BLaER1 (cell line): ENCODE results near the gene RGMB.

ENCODE experiments used
- H3K27ac ChIP-seq: shearing (Covaris generic); formaldehyde crosslinking; 2 replicates; pipeline ENCODE4 v1.8.1; 2022
- H3K27me3 ChIP-seq: shearing (Covaris generic); formaldehyde crosslinking; 2 replicates; pipeline ENCODE4 v1.8.1; 2022
- H3K36me3 ChIP-seq: shearing (Covaris generic); formaldehyde crosslinking; 2 replicates; pipeline ENCODE4 v1.8.1; 2022
- H3K4me1 ChIP-seq: shearing (Covaris generic); formaldehyde crosslinking; 2 replicates; pipeline ENCODE4 v1.8.1; 2022
- H3K4me2 ChIP-seq: shearing (Covaris generic); formaldehyde crosslinking; 2 replicates; pipeline ENCODE4 v1.8.1; 2022
- H3K4me3 ChIP-seq: shearing (Covaris generic); formaldehyde crosslinking; 2 replicates; pipeline ENCODE4 v1.8.1; 2022
- H3K9ac ChIP-seq: shearing (Covaris generic); formaldehyde crosslinking; 2 replicates; pipeline ENCODE4 v1.8.1; 2022
- H3K9me3 ChIP-seq: shearing (Covaris generic); formaldehyde crosslinking; 2 replicates; pipeline ENCODE4 v1.8.1; 2022
- H4K20me1 ChIP-seq: shearing (Covaris generic); formaldehyde crosslinking; 2 replicates; pipeline ENCODE4 v1.8.1; 2022
- Cebpa-rat ChIP-seq: shearing (Covaris generic); IDR thresholded peaks from 2 replicates; pipeline ENCODE4 v1.8.1; 2022

The RGMB gene

DNA sequence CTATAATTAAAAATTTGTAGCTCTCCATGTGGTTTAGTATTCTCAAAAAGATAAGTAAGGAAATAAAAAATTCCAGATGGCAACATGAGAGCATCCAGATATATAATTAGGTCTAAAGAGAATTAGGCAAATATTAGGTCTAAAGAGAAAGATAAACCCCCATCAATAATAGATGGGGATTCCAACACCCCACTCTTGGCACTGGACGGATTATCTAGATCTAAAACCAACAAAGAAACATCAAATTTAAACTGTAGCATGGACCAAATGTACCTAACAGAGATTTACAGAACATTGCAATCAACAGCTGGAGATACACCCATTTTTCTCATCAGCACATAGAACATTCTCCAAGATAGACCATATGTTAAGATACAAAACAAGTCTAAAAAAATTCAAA lies 31.6 kb downstream of the RGMB start:
- peaks cover 27% of the 10 kb centered on the region for H3K9me3 ChIP-seq
- H3K9ac ChIP-seq, result no peak overlapping the region
- no peak overlapping the region for H3K27ac ChIP-seq
- H4K20me1 ChIP-seq, result no peaks in the 10 kb centered on the region
- H3K27me3 ChIP-seq, result no peaks in the 10 kb centered on the region
- peaks cover 6% of the 10 kb centered on the region; the same call in 1 of the 2 replicates for H3K4me1 ChIP-seq
- no peaks in the 10 kb centered on the region for H3K36me3 ChIP-seq
- TF ChIP-seq Cebpa-rat, result no peak
- H3K4me3 ChIP-seq, result no peak overlapping the region
- no peak overlapping the region for H3K4me2 ChIP-seq

GRCh38 chr5:98807806-98808205 lies 34.3 kb downstream of the RGMB start:
- TF ChIP-seq Cebpa-rat, result no peak
- H3K27ac ChIP-seq, result no peak overlapping the region
- H3K4me3 ChIP-seq, result no peak overlapping the region
- H3K9ac ChIP-seq, result no peak overlapping the region
- H4K20me1 ChIP-seq, result no peaks in the 10 kb centered on the region
- no peaks in the 10 kb centered on the region for H3K36me3 ChIP-seq
- no peaks in the 10 kb centered on the region for H3K27me3 ChIP-seq
- peaks cover 27% of the 10 kb centered on the region for H3K9me3 ChIP-seq
- peaks cover 6% of the 10 kb centered on the region; the same call in 1 of the 2 replicates for H3K4me1 ChIP-seq
- H3K4me2 ChIP-seq, result no peak overlapping the region

DNA sequence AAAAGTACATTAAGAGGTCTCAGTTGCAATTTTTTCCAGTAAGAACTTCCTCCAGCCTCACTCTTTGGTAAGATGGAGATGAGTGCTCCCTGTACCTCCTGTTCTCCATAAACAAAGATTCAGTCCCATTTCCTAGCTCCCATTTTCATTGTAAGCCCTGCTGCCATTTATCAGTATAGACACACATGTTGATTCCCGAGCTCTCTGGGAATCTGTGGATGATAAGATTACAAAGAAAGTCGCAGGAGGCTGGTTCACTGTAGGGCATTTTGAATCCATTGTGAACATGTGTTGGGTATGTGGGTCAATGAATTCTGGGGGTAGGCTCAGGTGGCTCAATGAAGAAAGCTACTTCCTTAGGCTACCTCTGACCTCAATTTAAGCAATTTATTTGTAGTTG lies 36.7 kb downstream of the RGMB start:
- peaks cover 25% of the 10 kb centered on the region for H3K9me3 ChIP-seq
- no peak overlapping the region for H3K27ac ChIP-seq
- H3K4me3 ChIP-seq, result no peak overlapping the region
- no peaks in the 10 kb centered on the region for H4K20me1 ChIP-seq
- no peak overlapping the region for H3K9ac ChIP-seq
- peaks cover 7% of the 10 kb centered on the region for H3K4me1 ChIP-seq
- no peaks in the 10 kb centered on the region for H3K36me3 ChIP-seq
- no peak for TF ChIP-seq Cebpa-rat
- no peak overlapping the region for H3K4me2 ChIP-seq
- H3K27me3 ChIP-seq, result no peaks in the 10 kb centered on the region

GRCh38 chr5:98813755-98814154 lies 40.3 kb downstream of the RGMB start:
- no peak overlapping the region for H3K4me2 ChIP-seq
- no peak for TF ChIP-seq Cebpa-rat
- H3K9ac ChIP-seq, result no peak overlapping the region

DNA sequence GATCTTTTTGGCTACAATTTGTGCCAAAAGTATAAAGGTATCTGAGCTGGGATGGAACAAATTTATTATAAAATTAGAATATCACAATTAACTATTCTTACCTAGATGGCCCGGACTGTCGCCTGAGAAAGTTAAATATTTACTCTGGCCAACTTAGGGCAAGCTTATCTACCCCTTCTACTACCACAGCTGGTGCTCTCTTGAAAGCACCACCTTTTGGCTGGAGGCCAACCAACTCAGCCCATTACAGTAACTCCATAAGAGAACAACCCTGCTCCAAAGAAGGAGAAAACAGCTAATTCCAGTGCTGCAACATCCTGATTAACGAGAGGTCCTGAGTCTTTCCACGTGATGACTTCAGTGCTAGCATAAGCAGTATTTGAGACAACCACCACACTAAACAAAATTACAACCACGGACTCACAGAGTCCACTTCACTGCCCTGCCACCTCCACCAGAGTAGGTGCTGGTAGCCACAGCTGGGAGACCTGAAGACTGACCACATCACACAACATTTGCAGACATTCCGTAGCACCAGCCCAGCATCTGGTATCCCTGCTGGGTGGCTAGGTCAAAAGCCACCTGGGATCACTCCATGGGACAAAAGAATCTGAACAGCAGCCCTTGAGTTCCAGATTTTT lies 43.2 kb downstream of the RGMB start:
- no peak for TF ChIP-seq Cebpa-rat

More at GRCh38 chr5:98813755-98814154, 40.3 kb downstream of the RGMB start:
- no peaks in the 10 kb centered on the region for H4K20me1 ChIP-seq
- no peaks in the 10 kb centered on the region for H3K36me3 ChIP-seq
- no peak overlapping the region for H3K4me3 ChIP-seq
- no peaks in the 10 kb centered on the region for H3K9me3 ChIP-seq
- no peaks in the 10 kb centered on the region for H3K27me3 ChIP-seq
- H3K27ac ChIP-seq, result no peak overlapping the region
- H3K4me1 ChIP-seq, result peaks cover 7% of the 10 kb centered on the region

GRCh38 chr5:98825582-98826375 lies 52.3 kb downstream of the RGMB start:
- Histone ChIP-seq H3K4me2 (no peak overlapping the region), H3K9me3 (peaks cover 13% of the 10 kb centered on the region), H4K20me1 (no peaks in the 10 kb centered on the region), H3K4me1 (no peaks in the 10 kb centered on the region), H3K4me3 (no peak overlapping the region), H3K27ac (no peak overlapping the region), H3K9ac (no peak overlapping the region), H3K36me3 (no peaks in the 10 kb centered on the region), H3K27me3 (no peaks in the 10 kb centered on the region)
- no peak for TF ChIP-seq Cebpa-rat

More for the DNA sequence above, 43.2 kb downstream of the RGMB start:
- Histone ChIP-seq H3K36me3 (no peaks in the 10 kb centered on the region), H3K4me2 (no peak overlapping the region), H3K9ac (no peak overlapping the region), H3K9me3 (peaks cover 11% of the 10 kb centered on the region), H3K4me1 (peaks cover 7% of the 10 kb centered on the region), H3K27ac (no peak overlapping the region), H3K27me3 (no peaks in the 10 kb centered on the region), H4K20me1 (no peaks in the 10 kb centered on the region), H3K4me3 (no peak overlapping the region)

GRCh38 chr5:98827161-98827560 lies 53.7 kb downstream of the RGMB start:
- no peaks in the 10 kb centered on the region for H3K36me3 ChIP-seq
- H3K9me3 ChIP-seq, result peaks cover 6% of the 10 kb centered on the region; the same call in 1 of the 2 replicates
- H3K9ac ChIP-seq, result no peak overlapping the region
- H3K27ac ChIP-seq, result no peak overlapping the region
- H3K27me3 ChIP-seq, result no peaks in the 10 kb centered on the region
- H3K4me3 ChIP-seq, result no peak overlapping the region
- no peak for TF ChIP-seq Cebpa-rat
- no peaks in the 10 kb centered on the region for H4K20me1 ChIP-seq
- H3K4me1 ChIP-seq, result no peaks in the 10 kb centered on the region
- no peak overlapping the region for H3K4me2 ChIP-seq

DNA sequence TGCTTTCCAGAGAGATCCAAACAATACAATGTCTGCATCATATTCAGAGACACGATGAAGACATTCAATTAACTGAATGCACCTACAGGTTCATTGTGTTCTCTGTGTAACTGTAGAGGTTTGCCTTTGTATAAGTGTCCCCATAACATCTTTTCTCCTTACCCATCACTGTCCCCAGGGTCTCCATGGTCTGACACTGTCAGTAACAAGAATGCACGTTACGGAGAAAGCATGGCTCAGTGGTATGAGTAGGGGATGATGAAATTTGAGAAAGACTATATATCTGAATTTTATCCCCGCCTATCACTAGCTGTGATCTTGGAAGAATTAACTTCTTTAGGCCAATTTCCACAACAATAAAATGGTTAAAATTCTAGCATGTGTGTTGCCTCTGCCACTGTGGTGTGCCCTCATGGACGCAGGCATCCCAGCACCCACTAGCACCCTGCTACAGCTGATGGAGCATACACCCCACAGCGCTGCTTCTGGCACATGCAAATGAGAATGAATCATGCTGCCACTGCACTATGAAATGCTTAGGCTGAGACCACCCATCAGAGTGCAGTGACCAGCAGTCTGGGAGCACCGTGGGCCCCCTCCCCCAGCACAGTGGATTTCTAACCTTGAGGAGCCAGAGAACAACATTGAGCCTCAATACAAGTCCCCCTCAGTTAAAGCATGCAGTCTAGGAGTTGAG lies 54.3 kb downstream of the RGMB start:
- Histone ChIP-seq H4K20me1 (no peaks in the 10 kb centered on the region), H3K4me3 (no peak overlapping the region), H3K36me3 (no peaks in the 10 kb centered on the region), H3K4me2 (no peak overlapping the region), H3K27ac (no peak overlapping the region), H3K9me3 (peaks cover 6% of the 10 kb centered on the region; the same call in 1 of the 2 replicates), H3K9ac (no peak overlapping the region), H3K4me1 (no peaks in the 10 kb centered on the region), H3K27me3 (no peaks in the 10 kb centered on the region)
- no peak for TF ChIP-seq Cebpa-rat

DNA sequence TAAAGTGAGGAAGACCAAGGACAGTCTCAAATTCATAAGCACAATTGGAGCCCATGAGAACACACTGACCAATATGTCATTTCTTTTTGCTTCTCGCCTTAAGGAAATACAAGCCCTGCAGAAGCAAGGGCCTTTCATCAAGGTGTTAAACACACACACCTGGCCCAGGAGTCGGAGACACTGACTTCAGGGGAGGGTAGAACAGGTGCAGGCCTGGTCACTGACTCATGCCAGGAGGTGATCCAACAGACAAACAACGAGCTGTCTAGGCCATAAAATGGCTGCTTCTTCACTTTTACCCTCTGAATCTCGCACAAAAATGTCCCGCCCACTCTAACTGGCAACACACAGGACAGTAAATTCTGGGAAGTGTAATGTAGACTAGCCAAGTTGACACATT lies 62.7 kb downstream of the RGMB start:
- H3K4me1 ChIP-seq, result no peaks in the 10 kb centered on the region
- H4K20me1 ChIP-seq, result no peaks in the 10 kb centered on the region
- H3K4me3 ChIP-seq, result no peak overlapping the region
- no peaks in the 10 kb centered on the region for H3K27me3 ChIP-seq
- TF ChIP-seq Cebpa-rat, result no peak
- H3K36me3 ChIP-seq, result peaks cover 6% of the 10 kb centered on the region; the same call in 1 of the 2 replicates
- H3K27ac ChIP-seq, result no peak overlapping the region
- H3K9me3 ChIP-seq, result peaks cover 6% of the 10 kb centered on the region
- H3K9ac ChIP-seq, result no peak overlapping the region
- H3K4me2 ChIP-seq, result no peak overlapping the region
